Measurements from ENCODE around the gene ABCB9. TPM values are rescaled to one million over a fixed set of nuclear protein-coding genes. Genes with fewer than 3 reads are reported as not detected.

The ABCB9 gene
- total and polyA plus RNA-seq, 2 donors (not counting 1 experiment from before 2014, with no cell fraction given): 2.1 to 3.7 TPM

GRCh38 chr12:122999986-123000420, 33.7 kb upstream of the ABCB9 start:
- Histone ChIP-seq H3K27me3 (replicated peaks in 1 of 4; ENCODE audit: control extremely low read depth in 1 of 4, control insufficient read depth in 3 of 4, insufficient read depth in 4 of 4, low read length in 3 of 4) (no peaks in the 10 kb centered on the region), H3K9me3 (ENCODE audit: control extremely low read depth in 1 of 3, control insufficient read depth in 2 of 3, insufficient read depth in 1 of 3, low read length in 2 of 3) (no peaks in the 10 kb centered on the region), H3K27ac (ENCODE audit: low read length in 2 of 2) (no peak overlapping the region), H3K4me2 (replicated peaks; ENCODE audit: low read depth, low read length, poor library complexity, severe bottlenecking) (no peak overlapping the region), H3K79me2 (ENCODE audit: control insufficient read depth, insufficient read depth, low read length) (no peaks in the 10 kb centered on the region), H3K36me3 (replicated peaks in 1 of 2; ENCODE audit: control extremely low read depth in 1 of 2, control insufficient read depth in 1 of 2, extremely low read depth in 1 of 2, insufficient read depth in 2 of 2, low read length in 1 of 2) (peaks cover 0 to 8% of the 10 kb centered on the region in 2 experiments), H2AFZ (ENCODE audit: insufficient read depth, low read depth, low read length, poor library complexity, severe bottlenecking) (no peak overlapping the region), H3K4me1 (ENCODE audit: control insufficient read depth in 2 of 2, insufficient read depth in 2 of 2, low read length in 2 of 2) (no peaks in the 10 kb centered on the region), H3K4me3 (ENCODE audit: control extremely low read depth in 1 of 5, extremely low read depth in 1 of 5, insufficient read depth in 1 of 5, low read depth in 2 of 5, low read length in 4 of 5) (no peak overlapping the region), H3K9ac (ENCODE audit: low read length) (no peak overlapping the region), H4K20me1 (ENCODE audit: control insufficient read depth, insufficient read depth, low read length, poor library complexity, severe bottlenecking) (no peaks in the 10 kb centered on the region)
- Mint-ChIP-seq H3K9me3 (ENCODE audit: insufficient read depth) (no peaks in the 10 kb centered on the region), H3K4me1 (no peaks in the 10 kb centered on the region), H3K27ac (no peak overlapping the region), H3K27me3 (no peaks in the 10 kb centered on the region), H3K4me3 (no peak overlapping the region)
- ChIA-PET CTCF (no interaction called here), POLR2A (no interaction called here)
- ATAC-seq (ENCODE audit: low read depth): no peak
- TF ChIP-seq EZH2 (IDR thresholded peaks at IDR 0.05; ENCODE audit: borderline replicate concordance, insufficient read depth, low read depth, low read length, poor library complexity, severe bottlenecking): no peak
- TF ChIP-seq, protein P1, sequence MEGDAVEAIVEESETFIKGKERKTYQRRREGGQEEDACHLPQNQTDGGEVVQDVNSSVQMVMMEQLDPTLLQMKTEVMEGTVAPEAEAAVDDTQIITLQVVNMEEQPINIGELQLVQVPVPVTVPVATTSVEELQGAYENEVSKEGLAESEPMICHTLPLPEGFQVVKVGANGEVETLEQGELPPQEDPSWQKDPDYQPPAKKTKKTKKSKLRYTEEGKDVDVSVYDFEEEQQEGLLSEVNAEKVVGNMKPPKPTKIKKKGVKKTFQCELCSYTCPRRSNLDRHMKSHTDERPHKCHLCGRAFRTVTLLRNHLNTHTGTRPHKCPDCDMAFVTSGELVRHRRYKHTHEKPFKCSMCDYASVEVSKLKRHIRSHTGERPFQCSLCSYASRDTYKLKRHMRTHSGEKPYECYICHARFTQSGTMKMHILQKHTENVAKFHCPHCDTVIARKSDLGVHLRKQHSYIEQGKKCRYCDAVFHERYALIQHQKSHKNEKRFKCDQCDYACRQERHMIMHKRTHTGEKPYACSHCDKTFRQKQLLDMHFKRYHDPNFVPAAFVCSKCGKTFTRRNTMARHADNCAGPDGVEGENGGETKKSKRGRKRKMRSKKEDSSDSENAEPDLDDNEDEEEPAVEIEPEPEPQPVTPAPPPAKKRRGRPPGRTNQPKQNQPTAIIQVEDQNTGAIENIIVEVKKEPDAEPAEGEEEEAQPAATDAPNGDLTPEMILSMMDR (IDR thresholded peaks at IDR 0.05): no peak
- intact Hi-C loops (cut with micrococcal nuclease): no loop called here
- no peak for DNase-seq
- 73% methylated on average over 18 of the region's 20 CpGs for WGBS (ENCODE audit: insufficient coverage)

- Histone ChIP-seq H2AFZ (ENCODE audit: insufficient read depth, low read depth, low read length, poor library complexity, severe bottlenecking) (no peak overlapping the region), H4K20me1 (ENCODE audit: control insufficient read depth, insufficient read depth, low read length, poor library complexity, severe bottlenecking) (no peaks in the 10 kb centered on the region), H3K79me2 (ENCODE audit: control insufficient read depth, insufficient read depth, low read length) (no peaks in the 10 kb centered on the region), H3K4me1 (ENCODE audit: control insufficient read depth in 2 of 2, insufficient read depth in 2 of 2, low read length in 2 of 2) (no peaks in the 10 kb centered on the region), H3K4me3 (ENCODE audit: control extremely low read depth in 1 of 5, extremely low read depth in 1 of 5, insufficient read depth in 1 of 5, low read depth in 2 of 5, low read length in 4 of 5) (no peak overlapping the region), H3K4me2 (replicated peaks; ENCODE audit: low read depth, low read length, poor library complexity, severe bottlenecking) (no peak overlapping the region), H3K27ac (ENCODE audit: low read length in 2 of 2) (no peak overlapping the region), H3K27me3 (replicated peaks in 1 of 4; ENCODE audit: control extremely low read depth in 1 of 4, control insufficient read depth in 3 of 4, insufficient read depth in 4 of 4, low read length in 3 of 4) (no peaks in the 10 kb centered on the region), H3K36me3 (replicated peaks in 1 of 2; ENCODE audit: control extremely low read depth in 1 of 2, control insufficient read depth in 1 of 2, extremely low read depth in 1 of 2, insufficient read depth in 2 of 2, low read length in 1 of 2) (peaks cover 0 to 8% of the 10 kb centered on the region in 2 experiments), H3K9ac (ENCODE audit: low read length) (no peak overlapping the region), H3K9me3 (ENCODE audit: control extremely low read depth in 1 of 3, control insufficient read depth in 2 of 3, insufficient read depth in 1 of 3, low read length in 2 of 3) (no peaks in the 10 kb centered on the region)
- H3K27me3 Mint-ChIP-seq: no peaks in the 10 kb centered on the region
- H3K9me3 Mint-ChIP-seq (ENCODE audit: insufficient read depth): no peaks in the 10 kb centered on the region
- no peaks in the 10 kb centered on the region for H3K4me1 Mint-ChIP-seq
- TF ChIP-seq EZH2 (IDR thresholded peaks at IDR 0.05; ENCODE audit: borderline replicate concordance, insufficient read depth, low read depth, low read length, poor library complexity, severe bottlenecking): no peak
- TF ChIP-seq, protein P1 (IDR thresholded peaks at IDR 0.05): no peak
- 93% methylated on average over 5 of the region's 8 CpGs for WGBS (ENCODE audit: insufficient coverage)
- no peak for ATAC-seq (ENCODE audit: low read depth)
- ChIA-PET CTCF (no interaction called here), POLR2A (no interaction called here)
- no peak overlapping the region for H3K4me3 Mint-ChIP-seq
- intact Hi-C loops (cut with micrococcal nuclease): no loop called here
- no peak for DNase-seq
- no peak overlapping the region for H3K27ac Mint-ChIP-seq
Measured at GRCh38 chr12:122999196-122999946, 33.1 kb upstream of the ABCB9 start.

Measured in B cell (primary cell).